NCI-H526 (cell line): ENCODE data around the gene MELK.

ENCODE experiments used
- DNase-seq, 2 experiments: peaks; one replicate each; lab custom pipeline; 2025; lab: John Stamatoyannopoulos, UW

Gene MELK

GRCh38 chr9:36584620-36585460 is 12.1 kb downstream of the MELK start:
- DNase-seq, result no peak

GRCh38 chr9:36590231-36590630 is 17.5 kb downstream of the MELK start:
- no peak for DNase-seq

- DNase-seq, result no peak
Measured at GRCh38 chr9:36592801-36593583, 20.3 kb downstream of the MELK start.

GRCh38 chr9:36594213-36594612 is 21.5 kb downstream of the MELK start:
- no peak for DNase-seq

- DNase-seq, result peak in 1 of 2 experiments; percentile 4
Measured at GRCh38 chr9:36597412-36598178, 24.9 kb downstream of the MELK start.

- DNase-seq, result no peak
Measured at GRCh38 chr9:36598273-36598672, 25.6 kb downstream of the MELK start.

- no peak for DNase-seq
Measured at GRCh38 chr9:36603006-36603405, 30.3 kb downstream of the MELK start.

GRCh38 chr9:36609306-36609705 is 36.6 kb downstream of the MELK start:
- DNase-seq, result no peak

- no peak for DNase-seq
Measured at GRCh38 chr9:36622121-36622520, 49.4 kb downstream of the MELK start.

- no peak for DNase-seq
Measured at GRCh38 chr9:36623280-36623679, 50.6 kb downstream of the MELK start.

- DNase-seq, result no peak
Measured at GRCh38 chr9:36625006-36625615, 52.4 kb downstream of the MELK start.

- DNase-seq, result peak in 1 of 2 experiments; percentile 32
Measured at GRCh38 chr9:36632892-36633291, 60.2 kb downstream of the MELK start.

GRCh38 chr9:36637491-36638270 is 65.0 kb downstream of the MELK start:
- DNase-seq, result peak in 1 of 2 experiments; percentile 7

- no peak for DNase-seq
Measured at GRCh38 chr9:36640771-36641381, 68.2 kb downstream of the MELK start.

GRCh38 chr9:36642817-36643216 is 70.1 kb downstream of the MELK start:
- DNase-seq, result no peak

GRCh38 chr9:36656842-36657241 is 84.1 kb downstream of the MELK start:
- DNase-seq, result no peak

- no peak for DNase-seq
Measured at GRCh38 chr9:36659500-36659899, 86.8 kb downstream of the MELK start.

- no peak for DNase-seq
Measured at GRCh38 chr9:36664806-36665205, 92.1 kb downstream of the MELK start.

GRCh38 chr9:36665387-36665786 is 92.7 kb downstream of the MELK start:
- DNase-seq, result no peak

- DNase-seq, result no peak
Measured at GRCh38 chr9:36665921-36666431, 93.3 kb downstream of the MELK start.
